Measurements from ENCODE around the gene NECTIN3.

- no peak for TF ChIP-seq CTCF (IDR thresholded peaks at IDR 0.05 in 2 of 3, conservative IDR thresholded peaks at IDR 0.05 in 1 of 3; ENCODE audit: control insufficient read depth in 2 of 3, extremely low read depth in 1 of 3, insufficient read depth in 1 of 3, low read depth in 3 of 3, low read length in 3 of 3)
- TF ChIP-seq ELK1 (IDR thresholded peaks at IDR 0.05; ENCODE audit: low read depth, low read length): no peak
- no peak for TF ChIP-seq ZNF274 (IDR thresholded peaks at IDR 0.05; ENCODE audit: insufficient read depth, insufficient read length)
- no peak for TF ChIP-seq BRCA1 (IDR thresholded peaks at IDR 0.05; ENCODE audit: low read depth, low read length)
- TF ChIP-seq SMAD5 (IDR thresholded peaks at IDR 0.05; ENCODE audit: low read depth): no peak
- TF ChIP-seq POLR2A (IDR thresholded peaks at IDR 0.05; ENCODE audit: low read depth, low read length): no peak
Observed at GRCh38 chr3:111218615-111219014, 147.0 kb downstream of the NECTIN3 start.

Measured in GM12878 (cell line).